Smooth muscle cell (in vitro differentiated cells): ENCODE data around the gene ALOX15. TPM values are rescaled to one million over a fixed set of nuclear protein-coding genes. Genes with fewer than 3 reads are reported as not detected.

Experiments used
- DNase-seq: peaks from one replicate; lab custom pipeline; 2025; ENCODE audit not compliant: unreplicated experiment; lab: John Stamatoyannopoulos, UW
- H2AFZ ChIP-seq: fragments of 200-600 bp; sonication (generic); 2 replicates; pipeline ENCODE4 v1.6.0; 2016; ENCODE audit warnings: antibody characterized with exemption, low read depth, mild to moderate bottlenecking
- H3F3A ChIP-seq: fragments of 200-600 bp; sonication (generic); 2 replicates; pipeline ENCODE4 v1.6.0; 2017; ENCODE audit warnings: antibody characterized with exemption, low read depth
- H3K27ac ChIP-seq: fragments of 200-600 bp; sonication (generic); 2 replicates; pipeline ENCODE4 v1.5.1; 2016; ENCODE audit warnings: low read depth, mild to moderate bottlenecking
- H3K27me3 ChIP-seq: fragments of 200-600 bp; sonication (generic); 2 replicates; pipeline ENCODE4 v1.6.1; 2016; ENCODE audit warnings: low read depth, mild to moderate bottlenecking
- H3K36me3 ChIP-seq: fragments of 200-600 bp; sonication (generic); 2 replicates; pipeline ENCODE4 v1.5.1; 2016; ENCODE audit warnings: low read depth
- H3K4me1 ChIP-seq: fragments of 200-600 bp; sonication (generic); 2 replicates; pipeline ENCODE4 v1.5.1; 2016; ENCODE audit warnings: low read depth
- H3K4me2 ChIP-seq: fragments of 200-600 bp; sonication (generic); 2 replicates; pipeline ENCODE4 v1.6.0; 2016; ENCODE audit warnings: mild to moderate bottlenecking
- H3K4me3 ChIP-seq: fragments of 200-600 bp; sonication (generic); 2 replicates; pipeline ENCODE4 v1.5.1; 2016; ENCODE audit warnings: mild to moderate bottlenecking
- H3K79me2 ChIP-seq: fragments of 200-600 bp; sonication (generic); 2 replicates; pipeline ENCODE4 v1.6.0; 2016; ENCODE audit warnings: low read depth, mild to moderate bottlenecking
- H3K9ac ChIP-seq: fragments of 200-600 bp; sonication (generic); 2 replicates; pipeline ENCODE4 v1.6.0; 2016; ENCODE audit warnings: low read depth
- H3K9me3 ChIP-seq: fragments of 200-600 bp; sonication (generic); replicated peaks from 2 replicates; pipeline ENCODE4 v1.5.1; 2016; ENCODE audit warnings: low read depth
- H4K20me1 ChIP-seq: fragments of 200-600 bp; sonication (generic); 2 replicates; pipeline ENCODE4 v1.6.0; 2016; ENCODE audit warnings: low read depth
- WGBS: methylation state at CpG from one replicate; pipeline ENCODE4 v1.1.7; 2016; ENCODE audit warnings: low lambda C conversion rate; 5-methylcytosine and 5-hydroxymethylcytosine counted together
- polyA plus RNA-seq: library from polyadenylated mRNA; unstranded; fragments of >200 nt; fragmentation: Nextera tagmentation; extraction: Ambion mirVana; gene quantifications from 2 replicates; pipeline ENCODE4 v1.2.1, GENCODE V29; 2016
- total RNA-seq: library from RNA; depleted of rRNA; stranded (reverse); fragments of >200 nt; gene quantifications from 2 replicates; pipeline ENCODE4 v1.2.3, GENCODE V29; 2014
- TF ChIP-seq, protein P1 (sequence below): fragments of 200-600 bp; sonication (generic); IDR thresholded peaks from 2 replicates; pipeline ENCODE4 v1.5.1; 2017; ENCODE audit warnings: borderline replicate concordance, mild to moderate bottlenecking, antibody characterized with exemption; ENCODE audit not compliant: insufficient read depth, poor library complexity, severe bottlenecking

The ALOX15 gene
- total and polyA plus RNA-seq, 2 experiments from 2014 or later = 0.32 TPM; not detected in 1

DNA sequence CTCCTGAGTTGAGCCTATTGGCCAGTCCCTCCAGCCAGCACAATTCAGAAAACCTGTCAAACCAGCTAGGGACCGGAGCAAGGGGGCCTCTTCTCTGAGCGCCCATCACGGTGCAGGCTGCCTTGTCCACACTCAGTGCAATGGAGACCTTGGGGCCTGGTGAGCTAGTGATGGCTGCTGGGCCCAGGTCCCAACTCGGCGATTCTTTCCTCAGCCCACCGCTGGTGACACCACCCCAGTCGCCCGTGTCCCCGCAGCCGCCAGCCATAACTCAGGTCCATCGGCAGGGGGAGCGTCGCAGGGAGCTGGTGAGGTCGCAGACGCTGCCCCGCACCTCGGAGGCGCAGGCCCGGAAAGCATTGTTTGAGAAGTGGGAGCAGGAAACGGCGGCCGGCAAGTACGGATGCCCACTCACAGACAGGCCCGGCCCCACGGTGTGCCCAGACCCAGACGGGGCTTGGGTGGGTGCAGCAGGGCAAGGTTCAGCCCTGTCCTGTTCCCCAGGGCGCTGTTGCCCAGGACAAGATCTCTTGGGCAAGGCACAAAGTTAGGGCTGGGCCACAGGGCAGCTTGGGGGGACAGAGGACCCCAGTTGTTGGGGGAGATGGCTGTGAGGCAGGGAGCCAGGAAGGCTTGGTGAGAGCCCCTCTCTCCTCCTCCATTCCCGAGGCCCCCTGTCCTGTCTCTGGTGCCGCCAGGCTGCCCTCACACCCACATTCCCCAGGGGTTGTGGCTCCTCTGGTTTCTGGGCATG is 46.4 kb downstream of the ALOX15 start:
- WGBS = 59% methylated on average over 29 of the region's 29 CpGs
- Histone ChIP-seq H3K9me3 (no peaks in the 10 kb centered on the region), H4K20me1 (no peaks in the 10 kb centered on the region), H3K4me2 (no peak overlapping the region), H3F3A (peaks cover 4% of the 10 kb centered on the region), H3K4me1 (peaks cover 23% of the 10 kb centered on the region), H2AFZ (no peak overlapping the region), H3K9ac (no peak overlapping the region), H3K79me2 (peaks cover 11% of the 10 kb centered on the region), H3K27me3 (no peaks in the 10 kb centered on the region), H3K27ac (no peak overlapping the region), H3K36me3 (no peaks in the 10 kb centered on the region), H3K4me3 (no peak overlapping the region)
- TF ChIP-seq, protein P1, sequence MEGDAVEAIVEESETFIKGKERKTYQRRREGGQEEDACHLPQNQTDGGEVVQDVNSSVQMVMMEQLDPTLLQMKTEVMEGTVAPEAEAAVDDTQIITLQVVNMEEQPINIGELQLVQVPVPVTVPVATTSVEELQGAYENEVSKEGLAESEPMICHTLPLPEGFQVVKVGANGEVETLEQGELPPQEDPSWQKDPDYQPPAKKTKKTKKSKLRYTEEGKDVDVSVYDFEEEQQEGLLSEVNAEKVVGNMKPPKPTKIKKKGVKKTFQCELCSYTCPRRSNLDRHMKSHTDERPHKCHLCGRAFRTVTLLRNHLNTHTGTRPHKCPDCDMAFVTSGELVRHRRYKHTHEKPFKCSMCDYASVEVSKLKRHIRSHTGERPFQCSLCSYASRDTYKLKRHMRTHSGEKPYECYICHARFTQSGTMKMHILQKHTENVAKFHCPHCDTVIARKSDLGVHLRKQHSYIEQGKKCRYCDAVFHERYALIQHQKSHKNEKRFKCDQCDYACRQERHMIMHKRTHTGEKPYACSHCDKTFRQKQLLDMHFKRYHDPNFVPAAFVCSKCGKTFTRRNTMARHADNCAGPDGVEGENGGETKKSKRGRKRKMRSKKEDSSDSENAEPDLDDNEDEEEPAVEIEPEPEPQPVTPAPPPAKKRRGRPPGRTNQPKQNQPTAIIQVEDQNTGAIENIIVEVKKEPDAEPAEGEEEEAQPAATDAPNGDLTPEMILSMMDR = peak; percentile 17
- DNase-seq = no peak

DNA sequence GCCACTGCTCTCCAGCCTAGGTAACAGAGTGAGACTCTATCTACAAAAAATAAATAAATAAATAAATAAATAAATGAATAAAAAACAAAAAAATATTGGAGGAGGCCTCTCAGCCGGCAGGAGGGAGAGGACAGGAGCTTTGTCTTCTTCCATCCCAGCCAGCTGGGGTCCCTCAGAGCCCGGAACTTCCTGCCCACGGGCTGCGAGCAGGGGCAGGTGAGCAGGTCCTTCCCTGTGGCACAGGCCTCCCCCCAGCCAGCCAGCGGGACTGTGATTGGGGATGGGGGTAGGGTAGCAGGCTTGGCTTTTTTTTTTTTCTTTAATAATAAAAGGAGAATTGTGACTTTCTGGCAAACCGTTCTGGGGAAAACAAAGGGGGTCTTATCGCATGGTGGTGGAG is 47.1 kb downstream of the ALOX15 start:
- DNase-seq = no peak
- no peak overlapping the region for H3K27ac ChIP-seq
- H3K36me3 ChIP-seq = no peaks in the 10 kb centered on the region
- no peak overlapping the region for H3K4me2 ChIP-seq
- H3K9ac ChIP-seq = no peak overlapping the region
- no peaks in the 10 kb centered on the region for H3K27me3 ChIP-seq
- H2AFZ ChIP-seq = no peak overlapping the region
- no peaks in the 10 kb centered on the region for H4K20me1 ChIP-seq
- H3K9me3 ChIP-seq = no peaks in the 10 kb centered on the region
- H3F3A ChIP-seq = peaks cover 2% of the 10 kb centered on the region
- peaks cover 16% of the 10 kb centered on the region for H3K4me1 ChIP-seq
- WGBS = 81% methylated on average over 7 of the region's 7 CpGs
- TF ChIP-seq, protein P1 = no peak
- no peak overlapping the region for H3K4me3 ChIP-seq
- H3K79me2 ChIP-seq = peaks cover 11% of the 10 kb centered on the region

GRCh38 chr17:4593021-4593421 is 48.5 kb downstream of the ALOX15 start:
- TF ChIP-seq, protein P1 = no peak
- Histone ChIP-seq H3K9ac (no peak overlapping the region), H3K27ac (no peak overlapping the region), H2AFZ (no peak overlapping the region), H3K4me1 (peaks cover 7% of the 10 kb centered on the region), H3K79me2 (peaks cover 16% of the 10 kb centered on the region), H3K36me3 (no peaks in the 10 kb centered on the region), H3K9me3 (no peaks in the 10 kb centered on the region), H3K27me3 (no peaks in the 10 kb centered on the region), H3F3A (no peaks in the 10 kb centered on the region), H3K4me3 (no peak overlapping the region), H4K20me1 (no peaks in the 10 kb centered on the region), H3K4me2 (no peak overlapping the region)
- 86% methylated on average over 14 of the region's 14 CpGs for WGBS
- DNase-seq = no peak
